Activated naive CD4-positive, alpha-beta T cell (primary cell): ENCODE data around the gene CDC42BPB.

ENCODE experiments used
- DNase-seq, 4 experiments: peaks; one replicate each; lab custom pipeline; 2025; lab: John Stamatoyannopoulos, UW

CDC42BPB gene

GRCh38 chr14:102914474-102915291, 142.7 kb downstream of the CDC42BPB start:
- no peak for DNase-seq

GRCh38 chr14:102913341-102914211, 143.8 kb downstream of the CDC42BPB start:
- no peak for DNase-seq

GRCh38 chr14:102911991-102912761, 145.2 kb downstream of the CDC42BPB start:
- no peak for DNase-seq

GRCh38 chr14:102911541-102911951, 145.8 kb downstream of the CDC42BPB start:
- DNase-seq, result no peak

GRCh38 chr14:102910442-102910841, 146.9 kb downstream of the CDC42BPB start:
- no peak for DNase-seq

- no peak for DNase-seq
These were observed 147.4 kb downstream of the CDC42BPB start for GRCh38 chr14:102909911-102910310.

DNA sequence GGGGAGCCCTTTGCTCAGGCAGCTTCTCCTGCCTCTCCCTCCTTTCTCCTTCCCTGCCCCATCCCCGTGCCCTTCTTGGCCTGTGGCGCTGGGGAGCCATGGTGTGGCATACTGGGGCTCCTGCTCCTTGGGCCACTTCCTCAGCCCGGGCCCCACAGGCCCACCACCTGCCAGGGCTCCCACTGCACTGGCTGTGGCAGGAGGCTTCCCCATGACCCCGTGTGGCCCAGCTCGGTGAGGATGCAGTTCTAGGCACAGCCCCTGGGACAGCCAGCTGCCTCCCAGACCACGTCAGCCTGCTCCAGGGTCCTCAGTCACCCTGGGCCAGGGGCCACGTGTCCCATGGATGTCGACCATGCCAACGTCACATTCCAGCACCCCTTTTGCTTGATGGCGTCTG, 147.9 kb downstream of the CDC42BPB start:
- DNase-seq, result no peak

DNA sequence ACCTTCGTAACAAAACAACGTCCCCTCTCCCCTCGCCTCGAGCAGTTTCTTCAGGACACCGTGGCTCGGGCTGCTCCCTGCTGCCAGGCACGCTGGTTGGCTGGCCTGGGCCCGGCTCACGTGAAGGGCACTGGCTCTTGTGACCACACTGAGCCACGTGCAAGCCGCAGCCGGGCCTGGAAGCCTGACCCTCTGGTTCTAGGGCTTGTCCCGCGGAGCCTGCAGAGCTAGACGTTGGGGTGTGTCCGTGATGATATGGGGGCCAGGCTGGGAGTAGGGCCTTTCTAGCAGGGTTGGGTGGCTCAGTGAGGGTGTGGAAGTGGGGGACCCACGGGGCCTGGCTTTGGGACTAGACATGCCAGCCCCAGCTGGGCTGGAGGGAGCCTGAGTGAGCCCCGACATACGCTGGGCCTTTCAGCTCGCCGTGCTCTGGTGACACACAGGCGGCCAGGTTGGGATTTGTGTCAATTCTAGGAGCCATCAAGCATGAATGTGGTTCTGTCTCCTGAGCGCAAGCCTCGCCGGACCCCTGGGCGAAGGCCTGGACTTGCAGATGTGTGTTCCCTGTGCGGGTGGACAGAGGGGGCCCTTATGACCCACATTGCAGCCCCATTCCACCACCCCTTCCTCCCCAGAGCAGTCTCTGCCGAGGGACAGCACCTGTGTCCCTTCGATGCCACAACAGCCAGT, 148.4 kb downstream of the CDC42BPB start:
- DNase-seq, result no peak

- no peak for DNase-seq
These were observed 149.2 kb downstream of the CDC42BPB start for GRCh38 chr14:102907980-102908730.

DNA sequence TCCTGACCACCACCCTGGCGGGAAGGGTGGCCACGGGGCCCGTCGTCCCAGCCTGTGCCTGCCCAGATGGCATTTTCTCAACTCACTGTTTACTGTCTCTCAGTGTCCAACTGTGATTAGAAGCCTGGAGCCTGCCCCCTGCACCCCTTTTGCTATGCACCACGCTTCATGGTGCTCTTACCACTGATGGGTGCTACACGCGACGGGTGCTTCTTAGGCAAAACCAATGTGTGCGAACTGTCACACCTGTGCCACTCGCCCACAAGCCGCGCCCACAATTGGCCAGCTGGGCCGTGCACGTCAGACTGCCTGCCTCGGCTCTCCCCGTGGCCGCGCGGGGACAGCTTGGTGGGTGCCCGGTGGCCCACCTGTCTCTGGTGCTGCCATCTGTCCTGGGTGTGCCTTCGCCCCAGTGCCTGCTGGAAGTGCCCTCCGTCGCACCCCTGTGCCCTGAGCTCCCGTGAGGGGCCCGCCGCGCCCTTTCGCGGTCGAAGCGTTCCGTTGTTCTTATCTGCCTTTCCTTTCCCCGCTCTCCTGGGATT, 150.0 kb downstream of the CDC42BPB start:
- no peak for DNase-seq

GRCh38 chr14:102906616-102907302, 150.6 kb downstream of the CDC42BPB start:
- DNase-seq, result no peak

DNA sequence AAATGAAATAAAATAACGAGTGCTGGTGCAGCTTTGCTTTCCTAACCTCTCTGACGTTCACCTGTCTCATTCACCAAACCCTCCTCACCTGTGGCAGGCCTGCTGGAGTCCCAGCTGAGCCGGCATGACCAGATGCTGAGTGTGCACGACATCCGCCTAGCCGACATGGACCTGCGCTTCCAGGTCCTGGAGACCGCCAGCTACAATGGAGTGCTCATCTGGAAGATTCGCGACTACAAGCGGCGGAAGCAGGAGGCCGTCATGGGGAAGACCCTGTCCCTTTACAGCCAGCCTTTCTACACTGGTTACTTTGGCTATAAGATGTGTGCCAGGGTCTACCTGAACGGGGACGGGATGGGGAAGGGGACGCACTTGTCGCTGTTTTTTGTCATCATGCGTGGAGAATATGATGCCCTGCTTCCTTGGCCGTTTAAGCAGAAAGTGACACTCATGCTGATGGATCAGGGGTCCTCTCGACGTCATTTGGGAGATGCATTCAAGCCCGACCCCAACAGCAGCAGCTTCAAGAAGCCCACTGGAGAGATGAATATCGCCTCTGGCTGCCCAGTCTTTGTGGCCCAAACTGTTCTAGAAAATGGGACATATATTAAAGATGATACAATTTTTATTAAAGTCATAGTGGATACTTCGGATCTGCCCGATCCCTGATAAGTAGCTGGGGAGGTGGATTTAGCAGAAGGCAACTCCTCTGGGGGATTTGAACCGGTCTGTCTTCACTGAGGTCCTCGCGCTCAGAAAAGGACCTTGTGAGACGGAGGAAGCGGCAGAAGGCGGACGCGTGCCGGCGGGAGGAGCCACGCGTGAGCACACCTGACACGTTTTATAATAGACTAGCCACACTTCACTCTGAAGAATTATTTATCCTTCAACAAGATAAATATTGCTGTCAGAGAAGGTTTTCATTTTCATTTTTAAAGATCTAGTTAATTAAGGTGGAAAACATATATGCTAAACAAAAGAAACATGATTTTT, 151.9 kb downstream of the CDC42BPB start:
- no peak for DNase-seq

DNA sequence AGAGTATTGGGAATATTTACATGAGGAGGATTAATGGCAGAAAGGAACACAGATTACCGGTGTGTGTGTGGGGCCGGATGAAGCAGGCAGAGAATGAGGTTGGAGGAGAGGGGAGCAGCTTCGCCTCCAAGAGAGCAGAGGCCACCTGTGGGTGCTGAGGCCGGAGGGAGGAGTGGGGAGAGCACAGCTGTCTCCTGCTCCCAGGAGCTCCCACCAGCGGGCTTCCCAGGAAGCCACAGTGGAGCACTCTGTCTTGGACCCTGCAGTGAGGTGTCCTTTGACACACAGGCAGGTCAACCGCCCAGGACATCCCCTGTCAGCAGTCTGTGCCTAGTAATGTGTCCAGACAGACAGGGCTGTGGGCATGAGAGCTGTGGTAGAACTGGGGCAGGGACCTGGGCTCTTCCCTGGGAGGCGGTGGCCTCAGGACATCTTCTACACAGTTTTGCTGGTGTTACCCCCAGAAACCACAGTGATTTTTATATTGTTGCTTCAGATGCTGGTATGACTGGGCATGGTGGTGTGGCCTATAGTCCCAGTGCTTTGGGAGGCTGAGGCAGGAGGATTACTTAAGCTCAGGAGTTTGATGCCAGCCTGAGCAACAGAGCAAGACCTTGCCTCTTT, 153.3 kb downstream of the CDC42BPB start:
- DNase-seq, result no peak

GRCh38 chr14:102903248-102903888, 154.0 kb downstream of the CDC42BPB start:
- no peak for DNase-seq

- no peak for DNase-seq
These were observed 154.7 kb downstream of the CDC42BPB start for GRCh38 chr14:102902523-102903247.

GRCh38 chr14:102902086-102902485, 155.3 kb downstream of the CDC42BPB start:
- no peak for DNase-seq

DNA sequence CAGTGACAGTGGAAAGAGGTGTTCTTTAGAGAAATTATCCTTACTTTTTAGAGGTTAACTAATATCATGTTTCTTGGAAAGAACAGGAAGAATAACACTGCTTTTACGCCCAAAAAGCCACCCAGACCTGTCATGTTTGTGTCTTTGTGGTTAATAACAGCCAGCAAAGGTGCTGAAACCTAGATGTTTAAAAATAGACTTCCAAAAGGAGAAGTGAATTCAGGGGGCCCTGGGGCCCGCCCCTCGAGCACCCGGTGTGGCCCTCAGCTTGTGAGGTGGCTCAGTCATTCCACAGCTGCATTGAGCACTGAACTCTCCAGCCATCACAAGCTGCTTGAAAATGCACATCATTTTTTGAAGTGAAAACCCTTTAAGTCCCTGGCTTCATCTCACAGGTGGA, 155.7 kb downstream of the CDC42BPB start:
- DNase-seq, result no peak
